ENCODE data around the gene ATP6AP2. TPM values are rescaled to one million over a fixed set of nuclear protein-coding genes. Genes with fewer than 3 reads are reported as not detected.

The ATP6AP2 gene
- total RNA-seq, 1 experiment from 2014 or later = 78.7 TPM

- ATAC-seq (no peak), DNase-seq (ENCODE audit: low spot score) (no peak)
- ChIA-PET CTCF (no interaction called here), POLR2A (no interaction called here)
- H3K27me3 Mint-ChIP-seq (ENCODE audit: low read depth) = no peaks in the 10 kb centered on the region
- H3K36me3 Mint-ChIP-seq = peaks cover 13% of the 10 kb centered on the region
- H3K9me3 Mint-ChIP-seq = no peaks in the 10 kb centered on the region
- peaks cover 6% of the 10 kb centered on the region for H3K4me1 Mint-ChIP-seq
- no peak overlapping the region for H3K4me3 Mint-ChIP-seq
- no peak for TF ChIP-seq ZNF121 (CRISPR knock-in tag; IDR thresholded peaks at IDR 0.05)
- no peak for TF ChIP-seq RELA (CRISPR knock-in tag; IDR thresholded peaks at IDR 0.05; ENCODE audit: borderline replicate concordance)
- no peak for TF ChIP-seq RORB (CRISPR knock-in tag; IDR thresholded peaks at IDR 0.05)
- TF ChIP-seq ATF6 (CRISPR knock-in tag; IDR thresholded peaks at IDR 0.05) = no peak
- no peak for TF ChIP-seq CBFB (CRISPR knock-in tag; IDR thresholded peaks at IDR 0.05; ENCODE audit: low read depth)
- no peak for TF ChIP-seq JUN (CRISPR knock-in tag; IDR thresholded peaks at IDR 0.05)
- TF ChIP-seq ATF1 (CRISPR knock-in tag; IDR thresholded peaks at IDR 0.05) = no peak
- no peak overlapping the region for H3K27ac Mint-ChIP-seq
These were observed 47.7 kb downstream of the ATP6AP2 start for GRCh38 chrX:40628506-40628905.

- Mint-ChIP-seq H3K9me3 (no peaks in the 10 kb centered on the region), H3K27me3 (ENCODE audit: low read depth) (no peaks in the 10 kb centered on the region), H3K36me3 (peaks cover 39% of the 10 kb centered on the region), H3K4me1 (no peaks in the 10 kb centered on the region), H3K27ac (no peak overlapping the region), H3K4me3 (no peak overlapping the region)
- ChIA-PET CTCF (interaction anchor here (1.4 kb wide), 1 partner anchor 20 kb away, joined by 3 read pairs; no protein-coding TSS in a partner anchor), POLR2A (no interaction called here)
- ATAC-seq (no peak), DNase-seq (ENCODE audit: low spot score) (no peak)
- TF ChIP-seq JAZF1 (CRISPR knock-in tag; IDR thresholded peaks at IDR 0.05) (no peak), AR (CRISPR knock-in tag; IDR thresholded peaks at IDR 0.05) (no peak), TCF7 (CRISPR knock-in tag; IDR thresholded peaks at IDR 0.05; ENCODE audit: low read depth) (no peak), FOXP4 (CRISPR knock-in tag; IDR thresholded peaks at IDR 0.05) (no peak), CDX4 (CRISPR knock-in tag; IDR thresholded peaks at IDR 0.05; ENCODE audit: borderline replicate concordance) (no peak), MLX (CRISPR knock-in tag; IDR thresholded peaks at IDR 0.05) (no peak), NFATC4 (CRISPR knock-in tag; IDR thresholded peaks at IDR 0.05) (no peak), AFF4 (CRISPR knock-in tag; IDR thresholded peaks at IDR 0.05; ENCODE audit: borderline replicate concordance) (no peak), E2F5 (CRISPR knock-in tag; IDR thresholded peaks at IDR 0.05) (no peak), MAX (CRISPR knock-in tag; IDR thresholded peaks at IDR 0.05) (no peak), ZNF416 (CRISPR knock-in tag; IDR thresholded peaks at IDR 0.05) (no peak)
These were observed 51.4 kb downstream of the ATP6AP2 start for GRCh38 chrX:40632199-40632598.
